H1 (cell line): Measurements from ENCODE around the gene ZSCAN21. TPM values are rescaled to one million over a fixed set of nuclear protein-coding genes. Genes with fewer than 3 reads are reported as not detected.

Experiments
- CTCF ChIA-PET: fragments of 300-600 bp; sonication (Branson Sonifier 250); formaldehyde crosslinking; loops from one replicate; lab custom pipeline; 2021; ENCODE audit not compliant: partially characterized antibody; lab: Charles Lee
- POLR2A ChIA-PET: fragments of 300-600 bp; sonication (Branson Sonifier 250); formaldehyde crosslinking; loops from one replicate; lab custom pipeline; 2021; ENCODE audit warnings: inconsistent platforms; ENCODE audit not compliant: partially characterized antibody; lab: Charles Lee
- DNase-seq, 2 experiments: peaks; one replicate each; pipeline versions ENCODE4 v3.0.0 to v3.0.0-alpha.2; 2010 to 2022; ENCODE audit warnings: low spot score in 2 of 2, low read depth in 1 of 2, mixed read lengths in 1 of 2
- FAIRE-seq: peaks from 2 replicates; lab custom pipeline; 2011; peaks lifted over from hg19 to GRCh38; lab: Jason Lieb, UNC
- H2AFZ ChIP-seq: 2 replicates; pipeline ENCODE4 v1.8.1; 2012; ENCODE audit warnings: low read length, inconsistent platforms
- H2AK5ac ChIP-seq: 2 replicates; pipeline ENCODE4 v1.6.1; 2013; ENCODE audit warnings: low read depth, low read length
- H2BK120ac ChIP-seq: replicated peaks from 2 replicates; pipeline ENCODE3; 2013; ENCODE audit warnings: low read depth, low read length, inconsistent platforms
- H2BK12ac ChIP-seq: 2 replicates; pipeline ENCODE4 v1.6.1; 2013; ENCODE audit warnings: low read depth, low read length
- H2BK15ac ChIP-seq: 2 replicates; pipeline ENCODE4 v1.6.1; 2013; ENCODE audit warnings: low read length
- H2BK20ac ChIP-seq: 2 replicates; pipeline ENCODE4 v1.6.1; 2013; ENCODE audit warnings: low read length
- H2BK5ac ChIP-seq: 2 replicates; pipeline ENCODE4 v1.6.1; 2013; ENCODE audit warnings: low read depth, low read length
- H3K14ac ChIP-seq: 2 replicates; pipeline ENCODE4 v1.6.1; 2013; ENCODE audit warnings: inconsistent platforms; ENCODE audit not compliant: insufficient read length
- H3K18ac ChIP-seq: 2 replicates; pipeline ENCODE4 v1.6.1; 2013; ENCODE audit warnings: low read length; ENCODE audit errors: extremely low read depth
- H3K23ac ChIP-seq: 2 replicates; pipeline ENCODE4 v1.6.1; 2013; ENCODE audit warnings: inconsistent platforms; ENCODE audit not compliant: insufficient read length
- H3K23me2 ChIP-seq: 2 replicates; pipeline ENCODE4 v1.6.1; 2013; ENCODE audit warnings: low read depth, low read length
- H3K27ac ChIP-seq: 2 replicates; pipeline ENCODE4 v1.6.1; 2011; ENCODE audit warnings: low read depth, low read length, inconsistent platforms
- H3K27me3 ChIP-seq, 4 experiments: replicated peaks in 1 of 4; 1 replicate in 1 of 4; 2 replicates in 3 of 4; pipeline versions ENCODE4 v1.6.1 to v1.8.1; 2011 to 2013; ENCODE audit warnings: low read length in 3 of 4, mild to moderate bottlenecking in 3 of 4, inconsistent platforms in 2 of 4, mixed read lengths in 2 of 4, moderate library complexity in 1 of 4; ENCODE audit not compliant: control insufficient read depth in 3 of 4, insufficient read depth in 3 of 4; ENCODE audit errors: extremely low read depth in 1 of 4
- H3K36me3 ChIP-seq, 4 experiments: 2 replicates each; pipeline versions ENCODE4 v1.6.1 to v1.8.1; 2011 to 2013; ENCODE audit warnings: mild to moderate bottlenecking in 4 of 4, low read length in 3 of 4, moderate library complexity in 2 of 4, control low read depth in 1 of 4, inconsistent platforms in 1 of 4; ENCODE audit not compliant: insufficient read depth in 4 of 4, control insufficient read depth in 2 of 4
- H3K4ac ChIP-seq: replicated peaks from 2 replicates; pipeline ENCODE3; 2013; ENCODE audit warnings: low read length, low read depth, mixed read lengths, inconsistent platforms; ENCODE audit not compliant: insufficient read length
- H3K4me1 ChIP-seq, 4 experiments: replicated peaks in 1 of 4; 1 replicate in 1 of 4; 2 replicates in 3 of 4; pipeline versions ENCODE4 v1.6.1 to v1.8.1; 2011 to 2013; ENCODE audit warnings: low read length in 3 of 4, inconsistent platforms in 2 of 4, mixed read lengths in 1 of 4; ENCODE audit not compliant: insufficient read depth in 4 of 4, control insufficient read depth in 3 of 4
- H3K4me2 ChIP-seq, 2 experiments: 2 replicates each; pipeline versions ENCODE4 v1.6.1 to v1.8.1; 2011 to 2013; ENCODE audit warnings: low read depth in 2 of 2, low read length in 2 of 2, control low read depth in 1 of 2, inconsistent platforms in 1 of 2, mild to moderate bottlenecking in 1 of 2; ENCODE audit not compliant: insufficient read depth in 1 of 2
- H3K4me3 ChIP-seq, 4 experiments: fragments of 200-600, 300-600 bp in 1 of 4; sonication (generic), shearing (Covaris generic), sonication (Bioruptor Twin) in 1 of 4; 2 replicates each; pipeline versions ENCODE4 v1.5.1 to v1.8.1; 2011 to 2016; ENCODE audit warnings: low read length in 4 of 4, low read depth in 3 of 4, control low read depth in 2 of 4, inconsistent platforms in 2 of 4, mild to moderate bottlenecking in 2 of 4, mixed read lengths in 1 of 4, moderate library complexity in 1 of 4; ENCODE audit not compliant: insufficient read depth in 2 of 4; ENCODE audit errors: extremely low read depth in 1 of 4
- H3K56ac ChIP-seq: replicated peaks from 2 replicates; pipeline ENCODE3; 2013; ENCODE audit warnings: low read depth, mild to moderate bottlenecking, mixed read lengths, low read length, inconsistent platforms; ENCODE audit not compliant: insufficient read length
- H3K79me1 ChIP-seq: 2 replicates; pipeline ENCODE4 v1.6.1; 2013; ENCODE audit warnings: low read depth, low read length, control low read depth
- H3K79me2 ChIP-seq, 2 experiments: 2 replicates each; pipeline versions ENCODE4 v1.6.1 to v1.8.1; 2012 to 2013; ENCODE audit warnings: low read length in 2 of 2, mild to moderate bottlenecking in 2 of 2, inconsistent platforms in 1 of 2; ENCODE audit not compliant: insufficient read depth in 2 of 2, control insufficient read depth in 1 of 2
- H3K9ac ChIP-seq, 4 experiments: replicated peaks in 1 of 4; 1 replicate in 1 of 4; 2 replicates in 3 of 4; pipeline versions ENCODE4 v1.6.1 to v1.8.1; 2011 to 2013; ENCODE audit warnings: low read depth in 3 of 4, low read length in 3 of 4, control low read depth in 2 of 4, mild to moderate bottlenecking in 2 of 4, moderate library complexity in 2 of 4, inconsistent platforms in 1 of 4; ENCODE audit errors: extremely low read depth in 1 of 4
- H3K9me3 ChIP-seq, 2 experiments: 2 replicates each; pipeline versions ENCODE4 v1.6.1 to v1.8.1; 2012 to 2013; ENCODE audit warnings: mild to moderate bottlenecking in 2 of 2, moderate library complexity in 2 of 2, control low read depth in 1 of 2, inconsistent platforms in 1 of 2, low read depth in 1 of 2, low read length in 1 of 2, mixed read lengths in 1 of 2; ENCODE audit not compliant: insufficient read depth in 2 of 2
- H4K20me1 ChIP-seq, 2 experiments: replicated peaks in 1 of 2; 2 replicates each; pipeline versions ENCODE3 to v1.8.1; 2011 to 2013; ENCODE audit warnings: inconsistent platforms in 2 of 2, low read length in 2 of 2, mild to moderate bottlenecking in 1 of 2; ENCODE audit not compliant: insufficient read depth in 2 of 2, control insufficient read depth in 1 of 2
- H4K5ac ChIP-seq: 2 replicates; pipeline ENCODE4 v1.6.1; 2013; ENCODE audit warnings: low read length, low read depth, mixed read lengths, inconsistent platforms; ENCODE audit not compliant: insufficient read length
- H4K8ac ChIP-seq: 2 replicates; pipeline ENCODE4 v1.8.0; 2013; ENCODE audit warnings: mild to moderate bottlenecking, moderate library complexity, low read length, inconsistent platforms; ENCODE audit not compliant: insufficient read depth; ENCODE audit errors: extremely low read depth
- H4K91ac ChIP-seq: replicated peaks from 2 replicates; pipeline ENCODE3; 2013; ENCODE audit warnings: low read length, mixed read lengths, inconsistent platforms; ENCODE audit not compliant: insufficient read length
- ASH2L ChIP-seq: fragments of 200-600, 300-600 bp; sonication (generic); IDR thresholded peaks from one replicate; pipeline ENCODE4 v1.7.1; 2017; ENCODE audit warnings: low read length
- CHD2 ChIP-seq: IDR thresholded peaks from 2 replicates; pipeline ENCODE4 v1.6.1; 2012; ENCODE audit warnings: low read length, improper control_type of control experiment
- EGR1 ChIP-seq: IDR thresholded peaks from 2 replicates; pipeline ENCODE4 v1.6.1; 2011; ENCODE audit warnings: low read depth, low read length, borderline replicate concordance
- EP300 ChIP-seq, 2 experiments: IDR thresholded peaks; 1 replicate in 1 of 2; 2 replicates in 1 of 2; pipeline ENCODE4 v1.6.1; 2011 to 2012; ENCODE audit warnings: low read depth in 2 of 2, low read length in 2 of 2, mild to moderate bottlenecking in 2 of 2, borderline replicate concordance in 1 of 2, inconsistent platforms in 1 of 2, moderate library complexity in 1 of 2
- EZH2 ChIP-seq: fragments of 200-600 bp; sonication (generic); IDR thresholded peaks from 2 replicates; pipeline ENCODE4 v1.7.1; 2012; ENCODE audit warnings: low read depth, mild to moderate bottlenecking, moderate library complexity, low read length, inconsistent platforms; ENCODE audit not compliant: severe bottlenecking
- GTF2F1 ChIP-seq: IDR thresholded peaks from 2 replicates; pipeline ENCODE4 v1.6.1; 2012; ENCODE audit warnings: low read depth, low read length, improper control_type of control experiment, borderline replicate concordance
- HDAC6 ChIP-seq: IDR thresholded peaks from one replicate; pipeline ENCODE4 v1.7.1; 2012; ENCODE audit warnings: low read depth, mild to moderate bottlenecking, inconsistent platforms, low read length, moderate library complexity
- KDM1A ChIP-seq: fragments of 200-600, 300-600 bp; sonication (generic); IDR thresholded peaks from 2 replicates; pipeline ENCODE4 v1.7.1; 2016; ENCODE audit warnings: mild to moderate bottlenecking, low read length, borderline replicate concordance
- RFX5 ChIP-seq: IDR thresholded peaks from 2 replicates; pipeline ENCODE4 v1.6.1; 2011; ENCODE audit warnings: low read depth, low read length, improper control_type of control experiment, borderline replicate concordance
- RXRA ChIP-seq: IDR thresholded peaks from 2 replicates; pipeline ENCODE4 v1.6.1; 2011; ENCODE audit warnings: low read depth, mild to moderate bottlenecking, low read length, moderate library complexity; ENCODE audit not compliant: insufficient read depth
- SAP30 ChIP-seq: fragments of 300-600 bp; sonication (generic); IDR thresholded peaks from 2 replicates; pipeline ENCODE4 v1.7.1; 2012; ENCODE audit warnings: low read length, moderate library complexity, mild to moderate bottlenecking, inconsistent platforms; ENCODE audit not compliant: insufficient read depth, insufficient replicate concordance
- SIRT6 ChIP-seq: IDR thresholded peaks from one replicate; pipeline ENCODE4 v1.7.1; 2012; ENCODE audit warnings: low read length, inconsistent platforms
- SIX5 ChIP-seq: IDR thresholded peaks from 2 replicates; pipeline ENCODE4 v1.6.1; 2011; ENCODE audit warnings: mild to moderate bottlenecking, low read depth, low read length
- YY1 ChIP-seq: IDR thresholded peaks from 2 replicates; pipeline ENCODE4 v1.6.1; 2011; ENCODE audit warnings: low read depth, mild to moderate bottlenecking, low read length
- ZNF274 ChIP-seq: IDR thresholded peaks from 2 replicates; pipeline ENCODE4 v1.7.0; 2012; ENCODE audit warnings: low read length, borderline replicate concordance; ENCODE audit errors: extremely low read depth
- WGBS, 2 experiments: shearing (Covaris generic) in 1 of 2; methylation state at CpG; one replicate each; pipeline versions ENCODE4 v1.1.6 to v1.1.7; 2013 to 2015; ENCODE audit warnings: low lambda C conversion rate in 2 of 2, mixed read lengths in 2 of 2, inconsistent platforms in 1 of 2, low coverage in 1 of 2, missing lambda C conversion rate in 1 of 2; ENCODE audit not compliant: insufficient replicate concordance in 2 of 2, insufficient coverage in 1 of 2, insufficient read length in 1 of 2; ENCODE audit errors: extremely low coverage in 1 of 2, missing lambda C conversion rate in 1 of 2; 5-methylcytosine and 5-hydroxymethylcytosine counted together
- polyA plus RNA-seq, 7 experiments: library from polyadenylated mRNA; depleted of rRNA in 3 of 7; stranded (reverse) in 5 of 7; unstranded in 2 of 7; fragments of >200 nt in 5 of 7; fragments of 200-250 nt in 2 of 7; gene quantifications; 1 replicate in 5 of 7; 2 replicates in 1 of 7; 4 replicates in 1 of 7; pipeline versions ENCODE4 v1.2.1 to v1.2.3, GENCODE V29; 2011 to 2013; ENCODE audit warnings: missing spikeins in 2 of 7, mixed read lengths in 2 of 7
- total RNA-seq: library from RNA; stranded (reverse); fragmentation: NEBNext Ultra II Directional; extraction: Animal tissue kit (Norgen Biotek cat#: 25700); gene quantifications from 2 replicates; pipeline ENCODE4 v1.2.1, GENCODE V29; 2021

Gene ZSCAN21
- total and polyA plus RNA-seq, 2 of the 8 experiments (the other 6 are each of a cell fraction or from before 2014, with no cell fraction given) = 15.4 to 26.1 TPM

DNA sequence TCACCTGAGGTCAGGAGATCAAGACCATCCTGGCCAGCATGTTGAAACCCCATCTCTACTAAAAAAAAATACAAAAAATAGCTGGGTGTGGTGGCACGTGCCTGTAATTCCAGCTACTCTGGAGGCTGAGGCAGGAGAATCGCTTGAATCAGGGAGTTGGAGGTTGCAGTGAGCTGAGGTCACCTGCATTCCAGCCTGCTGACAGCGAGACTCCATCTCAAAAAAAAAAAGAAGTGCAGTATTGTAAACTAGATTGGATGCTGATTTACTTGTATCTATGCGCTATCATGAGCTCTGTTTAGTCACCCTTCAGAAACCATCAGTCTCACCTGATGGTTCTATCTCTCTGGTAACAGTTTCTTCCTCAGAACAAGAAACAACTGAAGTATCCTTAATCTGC is 13.8 kb downstream of the ZSCAN21 start:
- H3K14ac ChIP-seq = no peak overlapping the region
- H3K9me3 ChIP-seq = no peaks in the 10 kb centered on the region
- no peak overlapping the region for H3K9ac ChIP-seq
- H3K79me2 ChIP-seq = no peaks in the 10 kb centered on the region; a peak in 1 of 4 replicates
- no peak overlapping the region for H3K27ac ChIP-seq
- H2AFZ ChIP-seq = no peak overlapping the region
- DNase-seq = no peak
- H3K36me3 ChIP-seq = peaks cover 16 to 46% (median 34%) of the 10 kb centered on the region in 4 experiments
- no peaks in the 10 kb centered on the region for H3K4me1 ChIP-seq
- no peak overlapping the region for H3K4ac ChIP-seq
- ChIA-PET POLR2A (interaction anchor here (0.8 to 19.6 kb wide), 16 partner anchors 6 to 223 kb away, joined by 3 to 294 read pairs (median 4); partner anchors contain the start of genes AP4M1, COPS6, MCM7 and ZKSCAN1), CTCF (interaction anchor here (0.6 to 1.9 kb wide), 7 partner anchors 8 to 149 kb away, joined by 3 to 7 read pairs (median 5); no protein-coding TSS in a partner anchor)
- H2BK15ac ChIP-seq = no peak overlapping the region
- no peaks in the 10 kb centered on the region for H3K79me1 ChIP-seq
- no peak overlapping the region for H4K8ac ChIP-seq
- no peak overlapping the region for H3K23ac ChIP-seq
- H3K56ac ChIP-seq = no peak overlapping the region
- no peak overlapping the region for H3K4me2 ChIP-seq
- no peak overlapping the region for H4K5ac ChIP-seq
- no peaks in the 10 kb centered on the region for H3K27me3 ChIP-seq
- no peak overlapping the region for H2BK5ac ChIP-seq
- 100% methylated on average over 4 of the region's 4 CpGs; no CpG with 5 or more reads in 1 of the 2 experiments for WGBS, 2 experiments
- no peak for TF ChIP-seq ZNF274
- TF ChIP-seq KDM1A = no peak
- no peak for TF ChIP-seq EGR1
- no peak for TF ChIP-seq RXRA
- TF ChIP-seq RFX5 = no peak
- no peak for TF ChIP-seq CHD2
- no peak for TF ChIP-seq SIRT6
- no peak for TF ChIP-seq EP300 (IDR thresholded peaks at IDR 0.05; ENCODE audit: borderline replicate concordance in 1 of 2, low read depth in 2 of 2, low read length in 2 of 2)
- TF ChIP-seq SIX5 = no peak
- no peak for TF ChIP-seq ASH2L
- no peak for TF ChIP-seq HDAC6
- TF ChIP-seq SAP30 = no peak
- no peak for TF ChIP-seq EZH2
- no peak for TF ChIP-seq YY1
- no peak for TF ChIP-seq GTF2F1
- H4K91ac ChIP-seq = no peak overlapping the region
- H3K23me2 ChIP-seq = no peaks in the 10 kb centered on the region
- H4K20me1 ChIP-seq = peaks cover 0 to 2% of the 10 kb centered on the region in 2 experiments
- no peak overlapping the region for H2BK12ac ChIP-seq
- H2AK5ac ChIP-seq = no peak overlapping the region
- H3K18ac ChIP-seq = no peak overlapping the region
- H3K4me3 ChIP-seq = no peak overlapping the region
- H2BK20ac ChIP-seq = no peak overlapping the region
- FAIRE-seq = no peak
- H2BK120ac ChIP-seq = no peak overlapping the region
